ENCODE data around the gene IL17REL.

DNA sequence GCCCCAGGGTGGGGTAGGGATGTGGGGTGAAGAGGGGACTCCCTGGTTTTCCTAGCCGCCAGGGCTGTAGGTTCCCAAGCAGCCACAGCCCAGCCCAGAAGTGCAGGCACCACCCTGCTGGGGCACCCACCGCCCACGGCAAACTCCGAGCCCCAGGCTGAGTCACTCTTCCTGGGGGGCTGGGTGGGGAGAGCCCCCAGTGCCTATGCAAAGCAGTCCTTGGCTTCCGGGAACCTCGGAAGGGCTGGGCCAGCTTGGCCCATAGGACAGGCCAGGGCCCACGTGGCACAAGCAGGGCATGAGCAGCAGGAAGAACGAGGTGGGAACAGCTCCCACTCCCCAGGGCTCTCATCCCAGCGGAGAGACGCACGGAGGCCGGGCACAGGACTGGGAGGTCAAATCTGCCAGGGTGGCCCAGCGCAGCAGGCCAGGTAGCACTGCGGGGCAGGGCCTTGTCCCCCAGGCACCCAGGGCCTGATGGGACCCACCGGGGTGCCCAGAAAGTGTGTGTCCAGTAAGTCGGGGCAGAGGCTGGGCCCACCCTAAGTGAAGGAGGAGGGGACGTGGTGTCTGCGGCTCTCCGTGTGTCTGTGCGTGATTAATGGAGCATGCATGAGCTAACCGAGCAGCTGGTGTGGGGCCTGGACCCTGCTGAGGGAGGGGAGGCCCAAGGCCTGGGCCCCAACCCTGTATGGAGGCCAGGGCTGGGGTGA lies 4.6 kb upstream of the IL17REL start:
- TF ChIP-seq, protein P1, sequence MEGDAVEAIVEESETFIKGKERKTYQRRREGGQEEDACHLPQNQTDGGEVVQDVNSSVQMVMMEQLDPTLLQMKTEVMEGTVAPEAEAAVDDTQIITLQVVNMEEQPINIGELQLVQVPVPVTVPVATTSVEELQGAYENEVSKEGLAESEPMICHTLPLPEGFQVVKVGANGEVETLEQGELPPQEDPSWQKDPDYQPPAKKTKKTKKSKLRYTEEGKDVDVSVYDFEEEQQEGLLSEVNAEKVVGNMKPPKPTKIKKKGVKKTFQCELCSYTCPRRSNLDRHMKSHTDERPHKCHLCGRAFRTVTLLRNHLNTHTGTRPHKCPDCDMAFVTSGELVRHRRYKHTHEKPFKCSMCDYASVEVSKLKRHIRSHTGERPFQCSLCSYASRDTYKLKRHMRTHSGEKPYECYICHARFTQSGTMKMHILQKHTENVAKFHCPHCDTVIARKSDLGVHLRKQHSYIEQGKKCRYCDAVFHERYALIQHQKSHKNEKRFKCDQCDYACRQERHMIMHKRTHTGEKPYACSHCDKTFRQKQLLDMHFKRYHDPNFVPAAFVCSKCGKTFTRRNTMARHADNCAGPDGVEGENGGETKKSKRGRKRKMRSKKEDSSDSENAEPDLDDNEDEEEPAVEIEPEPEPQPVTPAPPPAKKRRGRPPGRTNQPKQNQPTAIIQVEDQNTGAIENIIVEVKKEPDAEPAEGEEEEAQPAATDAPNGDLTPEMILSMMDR (IDR thresholded peaks at IDR 0.05) = no peak
- no peak for TF ChIP-seq POLR2A (IDR thresholded peaks at IDR 0.05)

Measured in tibial nerve (tissue), 3 donors.